A375 (cell line): ENCODE measurements around the gene SRPX. TPM values are rescaled to one million over a fixed set of nuclear protein-coding genes. Genes with fewer than 3 reads are reported as not detected.

Experiments
- total RNA-seq: library from RNA; depleted of rRNA; stranded (reverse); fragments of >200 nt; shearing (Covaris generic); gene quantifications from 2 replicates; pipeline ENCODE4 v1.2.3, GENCODE V29; 2014; rRNA removed

Gene SRPX, protein sequence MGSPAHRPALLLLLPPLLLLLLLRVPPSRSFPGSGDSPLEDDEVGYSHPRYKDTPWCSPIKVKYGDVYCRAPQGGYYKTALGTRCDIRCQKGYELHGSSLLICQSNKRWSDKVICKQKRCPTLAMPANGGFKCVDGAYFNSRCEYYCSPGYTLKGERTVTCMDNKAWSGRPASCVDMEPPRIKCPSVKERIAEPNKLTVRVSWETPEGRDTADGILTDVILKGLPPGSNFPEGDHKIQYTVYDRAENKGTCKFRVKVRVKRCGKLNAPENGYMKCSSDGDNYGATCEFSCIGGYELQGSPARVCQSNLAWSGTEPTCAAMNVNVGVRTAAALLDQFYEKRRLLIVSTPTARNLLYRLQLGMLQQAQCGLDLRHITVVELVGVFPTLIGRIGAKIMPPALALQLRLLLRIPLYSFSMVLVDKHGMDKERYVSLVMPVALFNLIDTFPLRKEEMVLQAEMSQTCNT
- total RNA-seq: 136 and 140 TPM in 2 replicates

DNA sequence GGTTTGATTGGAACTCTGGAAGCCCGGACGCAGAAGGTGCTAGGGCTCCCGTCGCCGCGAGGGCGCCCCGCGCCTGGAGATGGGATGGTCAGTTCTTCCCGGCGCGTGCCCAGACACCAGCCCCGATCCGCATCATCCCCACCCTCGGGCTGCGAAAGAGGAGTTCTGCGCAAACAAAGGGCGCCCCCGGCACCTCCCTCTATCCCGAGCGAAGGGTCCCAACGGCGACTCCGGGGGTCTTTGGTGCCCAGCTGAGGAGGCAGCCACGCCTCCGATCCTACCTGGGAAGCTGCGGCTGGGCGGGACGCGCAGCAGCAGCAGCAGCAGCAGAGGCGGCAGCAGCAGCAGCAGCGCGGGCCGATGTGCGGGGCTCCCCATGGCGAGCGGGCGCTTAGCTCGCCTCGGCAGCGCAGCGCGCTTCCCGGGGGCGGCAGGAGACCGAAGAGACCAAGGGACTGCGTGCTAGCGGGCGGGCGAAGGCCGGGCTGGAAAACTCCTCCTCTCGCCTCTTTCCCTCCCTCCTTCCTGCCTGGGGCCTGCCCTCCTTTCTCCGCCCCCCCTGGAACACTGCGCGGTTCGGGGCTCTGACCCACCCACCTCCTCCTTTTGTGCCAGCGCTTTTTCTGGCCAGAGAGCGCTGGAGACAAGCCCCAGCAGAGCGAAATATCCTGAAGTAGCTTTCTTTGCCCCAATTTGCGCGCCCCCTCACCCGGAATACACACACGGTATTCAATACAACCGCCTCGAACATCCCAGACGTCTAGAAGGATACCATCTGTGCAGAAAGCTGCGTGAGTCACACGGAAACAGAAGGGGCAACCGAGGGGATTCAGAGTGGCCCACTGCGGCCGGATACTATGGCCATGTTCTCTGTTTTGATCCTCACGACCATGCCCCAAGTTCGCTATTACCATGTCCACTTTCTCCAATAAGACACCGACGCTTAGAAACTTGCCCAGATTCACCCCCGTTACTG is at the start of gene SRPX:
SRPX (minus strand) TSS at position 457 of the 976 bp plus-strand sequence; CDS start at position 378, 79 bp downstream.

Other genes with a start within 250 kb of the SRPX start
- 62.6 and 66.9 TPM in 2 replicates for gene SYTL5, start 214.3 kb downstream of the SRPX start, total RNA-seq
- 20.7 and 22.3 TPM in 2 replicates for gene RPGR, start 106.6 kb upstream of the SRPX start, total RNA-seq
- gene OTC, start 131.7 kb upstream of the SRPX start, total RNA-seq: not detected in 2 replicates